ENCODE data around the gene BCL11A. TPM values are rescaled to one million over a fixed set of nuclear protein-coding genes. Genes with fewer than 3 reads are reported as not detected.

Gene BCL11A
- polyA plus RNA-seq, 1 experiment, result 0.60 TPM

- no peak for TF ChIP-seq CTCF (IDR thresholded peaks at IDR 0.05; ENCODE audit: insufficient read depth, low read depth, low read length)
- Histone ChIP-seq H3K36me3 (ENCODE audit: control insufficient read depth, insufficient read depth, low read length) (no peaks in the 10 kb centered on the region), H3K27me3 (ENCODE audit: control insufficient read depth, insufficient read depth, low read length) (no peaks in the 10 kb centered on the region), H3K4me3 (ENCODE audit: low read depth, low read length) (no peak overlapping the region)
- no peak for DNase-seq (ENCODE audit: low read depth)
- POLR2A ChIA-PET, result no interaction called here
- CTCF ChIA-PET, result no interaction called here
These were observed 139.7 kb downstream of the BCL11A start for GRCh38 chr2:60413814-60414168.

DNA sequence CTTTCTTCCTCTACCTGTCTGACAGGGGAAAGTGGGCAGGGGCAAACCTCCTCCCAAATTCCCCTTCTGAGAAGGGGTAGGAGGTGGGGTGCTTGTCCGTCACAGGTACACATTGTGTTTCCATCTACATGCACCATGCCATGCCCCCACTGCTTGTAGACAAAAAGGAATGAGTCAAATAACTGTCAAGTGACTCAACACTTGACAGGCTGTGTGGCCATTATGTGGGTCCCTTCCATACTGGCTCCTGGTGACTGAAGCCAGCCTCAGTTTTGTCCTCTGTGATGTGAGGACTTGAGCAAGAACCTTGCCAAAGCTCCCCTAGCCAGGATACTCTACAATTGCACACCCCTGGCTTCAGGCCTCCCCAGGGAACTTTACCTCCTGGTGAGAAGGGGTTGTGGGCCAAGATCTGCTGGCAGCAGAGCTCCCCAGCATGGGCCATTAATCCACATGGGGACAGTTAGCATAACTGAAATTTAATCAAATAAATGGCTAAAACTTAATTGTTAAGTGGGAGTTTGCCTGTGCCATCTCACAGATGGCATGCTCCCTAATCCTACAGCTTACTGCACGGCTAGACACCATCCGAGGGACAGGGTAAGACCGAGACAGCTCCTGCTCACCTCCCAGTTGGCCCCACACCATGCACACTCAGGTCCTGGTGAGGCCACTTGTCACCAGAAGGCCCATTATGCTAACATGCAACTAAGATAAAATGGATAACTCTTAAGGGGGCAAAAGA, 140.2 kb downstream of the BCL11A start:
- POLR2A ChIA-PET, result no interaction called here
- CTCF ChIA-PET, result no interaction called here
- TF ChIP-seq CTCF (IDR thresholded peaks at IDR 0.05; ENCODE audit: insufficient read depth, low read depth, low read length), result no peak
- no peak for DNase-seq (ENCODE audit: low read depth)
- H3K36me3 ChIP-seq (ENCODE audit: control insufficient read depth, insufficient read depth, low read length), result no peaks in the 10 kb centered on the region
- H3K27me3 ChIP-seq (ENCODE audit: control insufficient read depth, insufficient read depth, low read length), result no peaks in the 10 kb centered on the region
- no peak overlapping the region for H3K4me3 ChIP-seq (ENCODE audit: low read depth, low read length)

DNA sequence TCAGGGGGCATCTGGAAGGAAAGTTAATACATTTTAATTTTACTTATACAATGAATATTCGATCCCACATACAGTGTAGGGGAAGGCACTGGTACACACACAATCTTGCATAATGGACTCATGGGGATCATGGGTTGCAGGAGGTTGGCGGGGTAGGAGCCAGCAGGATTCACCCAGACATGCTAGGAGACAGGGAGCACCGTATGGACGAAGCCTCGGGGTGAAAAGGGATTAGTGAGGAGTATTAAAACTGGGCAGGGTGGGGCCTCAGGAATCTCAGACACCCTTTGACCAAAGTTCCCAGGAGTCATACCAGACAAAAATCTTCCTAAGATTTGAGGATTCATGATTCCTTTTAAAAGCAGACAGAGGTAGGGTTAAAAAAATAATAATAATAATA, 140.8 kb downstream of the BCL11A start:
- ChIA-PET CTCF (no interaction called here), POLR2A (no interaction called here)
- no peak for DNase-seq (ENCODE audit: low read depth)
- Histone ChIP-seq H3K4me3 (ENCODE audit: low read depth, low read length) (no peak overlapping the region), H3K27me3 (ENCODE audit: control insufficient read depth, insufficient read depth, low read length) (no peaks in the 10 kb centered on the region; the same call in 1 of the 2 replicates), H3K36me3 (ENCODE audit: control insufficient read depth, insufficient read depth, low read length) (no peaks in the 10 kb centered on the region)
- TF ChIP-seq CTCF (IDR thresholded peaks at IDR 0.05; ENCODE audit: insufficient read depth, low read depth, low read length), result no peak

- Histone ChIP-seq H3K36me3 (ENCODE audit: control insufficient read depth, insufficient read depth, low read length) (no peaks in the 10 kb centered on the region), H3K4me3 (ENCODE audit: low read depth, low read length) (no peak overlapping the region), H3K27me3 (ENCODE audit: control insufficient read depth, insufficient read depth, low read length) (no peaks in the 10 kb centered on the region; the same call in 1 of the 2 replicates)
- no peak for TF ChIP-seq CTCF (IDR thresholded peaks at IDR 0.05; ENCODE audit: insufficient read depth, low read depth, low read length)
- no peak for DNase-seq (ENCODE audit: low read depth)
- ChIA-PET POLR2A (no interaction called here), CTCF (no interaction called here)
These were observed 141.4 kb downstream of the BCL11A start for GRCh38 chr2:60412027-60412426.

DNA sequence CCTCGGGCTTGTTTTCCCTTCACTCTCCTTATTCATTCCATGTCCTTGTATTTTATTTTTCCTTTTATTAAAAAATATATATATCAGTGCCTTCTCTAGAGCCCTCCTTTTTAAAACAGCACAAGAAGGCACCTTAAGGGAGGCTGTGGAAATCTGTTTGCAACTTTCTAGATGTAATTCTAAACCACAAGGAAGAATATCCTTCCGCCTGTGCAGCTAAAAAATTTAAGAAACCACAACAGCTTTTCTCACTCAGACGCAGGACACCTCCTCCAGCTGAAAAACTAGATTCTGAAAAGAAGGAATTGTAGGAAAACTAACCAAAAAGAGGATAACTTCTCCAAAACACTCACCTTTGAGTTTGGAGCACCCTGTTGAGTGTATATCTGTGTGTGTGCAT, 142.2 kb downstream of the BCL11A start:
- ChIA-PET CTCF (no interaction called here), POLR2A (no interaction called here)
- no peak for TF ChIP-seq CTCF (IDR thresholded peaks at IDR 0.05; ENCODE audit: insufficient read depth, low read depth, low read length)
- DNase-seq (ENCODE audit: low read depth), result no peak
- Histone ChIP-seq H3K27me3 (ENCODE audit: control insufficient read depth, insufficient read depth, low read length) (no peaks in the 10 kb centered on the region; the same call in 1 of the 2 replicates), H3K4me3 (ENCODE audit: low read depth, low read length) (no peak overlapping the region), H3K36me3 (ENCODE audit: control insufficient read depth, insufficient read depth, low read length) (no peaks in the 10 kb centered on the region)
